ENCODE data around the gene BCAM. TPM values are rescaled to one million over a fixed set of nuclear protein-coding genes. Genes with fewer than 3 reads are reported as not detected.
A peak's percentile ranks its signal among the peaks of the same experiment; 100 is the strongest.
"Not testable (repeated sequence)": the region's sequence is repeated elsewhere in the genome, so short reads cannot be mapped to it uniquely, and the experiment has no call there.

Gene BCAM
- total RNA-seq, 2 donors from 2014 or later = not detected

GRCh38 chr19:44856421-44857083 lies 47.6 kb downstream of the BCAM start:
- H3K4me3 Mint-ChIP-seq = no peak overlapping the region
- no peak overlapping the region for H3K27ac Mint-ChIP-seq
- H3K9me3 ChIP-seq (ENCODE audit: control insufficient read depth, low read length, poor library complexity, severe bottlenecking) = no peaks in the 10 kb centered on the region
- H3K36me3 Mint-ChIP-seq (ENCODE audit: low read depth) = no peaks in the 10 kb centered on the region
- H3K27me3 Mint-ChIP-seq = peaks cover 5% of the 10 kb centered on the region
- ATAC-seq (no peak), DNase-seq (no peak)
- H3K4me1 Mint-ChIP-seq = peaks cover 8% of the 10 kb centered on the region

- no peaks in the 10 kb centered on the region for H3K36me3 Mint-ChIP-seq (ENCODE audit: low read depth)
- DNase-seq (no peak), ATAC-seq (no peak)
- no peaks in the 10 kb centered on the region for H3K9me3 ChIP-seq (ENCODE audit: control insufficient read depth, low read length, poor library complexity, severe bottlenecking)
- peaks cover 2% of the 10 kb centered on the region for H3K4me1 Mint-ChIP-seq
- H3K27me3 Mint-ChIP-seq = peaks cover 5% of the 10 kb centered on the region
- H3K4me3 Mint-ChIP-seq = no peak overlapping the region
- H3K27ac Mint-ChIP-seq = no peak overlapping the region
These were observed 48.9 kb downstream of the BCAM start for GRCh38 chr19:44857837-44858236.

GRCh38 chr19:44861576-44861975 lies 52.7 kb downstream of the BCAM start:
- H3K4me3 Mint-ChIP-seq; H3K4me1 Mint-ChIP-seq; ATAC-seq; H3K27me3 Mint-ChIP-seq; H3K36me3 Mint-ChIP-seq (ENCODE audit: low read depth); DNase-seq; H3K27ac Mint-ChIP-seq; H3K9me3 ChIP-seq (ENCODE audit: control insufficient read depth, low read length, poor library complexity, severe bottlenecking): not testable (repeated sequence)

GRCh38 chr19:44863990-44864389 lies 55.1 kb downstream of the BCAM start:
- Mint-ChIP-seq H3K27me3 (peaks cover 10% of the 10 kb centered on the region), H3K4me1 (peaks cover 5% of the 10 kb centered on the region), H3K4me3 (no peak overlapping the region), H3K36me3 (ENCODE audit: low read depth) (peaks cover 4% of the 10 kb centered on the region), H3K27ac (no peak overlapping the region)
- H3K9me3 ChIP-seq (ENCODE audit: control insufficient read depth, low read length, poor library complexity, severe bottlenecking) = no peaks in the 10 kb centered on the region
- no peak for ATAC-seq
- DNase-seq = no peak

GRCh38 chr19:44865196-44865767 lies 56.4 kb downstream of the BCAM start:
- ATAC-seq (no peak), DNase-seq (no peak)
- H3K4me1 Mint-ChIP-seq = peaks cover 5% of the 10 kb centered on the region
- no peak overlapping the region for H3K27ac Mint-ChIP-seq
- H3K36me3 Mint-ChIP-seq (ENCODE audit: low read depth) = peaks cover 4% of the 10 kb centered on the region
- peaks cover 5% of the 10 kb centered on the region for H3K27me3 Mint-ChIP-seq
- no peaks in the 10 kb centered on the region for H3K9me3 ChIP-seq (ENCODE audit: control insufficient read depth, low read length, poor library complexity, severe bottlenecking)
- peak overlapping the region; percentile 19 for H3K4me3 Mint-ChIP-seq

- peak overlapping the region; percentile 71 for H3K27ac Mint-ChIP-seq
- no peaks in the 10 kb centered on the region for H3K9me3 ChIP-seq (ENCODE audit: control insufficient read depth, low read length, poor library complexity, severe bottlenecking)
- peaks cover 5% of the 10 kb centered on the region for H3K27me3 Mint-ChIP-seq
- DNase-seq = no peak
- no peak overlapping the region for H3K4me3 Mint-ChIP-seq
- peaks cover 4% of the 10 kb centered on the region for H3K36me3 Mint-ChIP-seq (ENCODE audit: low read depth)
- peaks cover 5% of the 10 kb centered on the region for H3K4me1 Mint-ChIP-seq
- ATAC-seq = no peak
These were observed 57.8 kb downstream of the BCAM start for GRCh38 chr19:44866664-44867063.

- H3K36me3 Mint-ChIP-seq (ENCODE audit: low read depth) = peaks cover 4% of the 10 kb centered on the region
- ATAC-seq (no peak), DNase-seq (no peak)
- peaks cover 10% of the 10 kb centered on the region for H3K27me3 Mint-ChIP-seq
- H3K4me3 Mint-ChIP-seq = peak overlapping the region; percentile 36
- H3K4me1 Mint-ChIP-seq = peaks cover 5% of the 10 kb centered on the region
- no peaks in the 10 kb centered on the region for H3K9me3 ChIP-seq (ENCODE audit: control insufficient read depth, low read length, poor library complexity, severe bottlenecking)
- H3K27ac Mint-ChIP-seq = no peak overlapping the region
These were observed 58.7 kb downstream of the BCAM start for GRCh38 chr19:44867578-44867977.

- Mint-ChIP-seq H3K4me3 (no peak overlapping the region), H3K36me3 (ENCODE audit: low read depth) (peaks cover 6% of the 10 kb centered on the region), H3K27ac (peak overlapping the region; percentile 16), H3K4me1 (peaks cover 10% of the 10 kb centered on the region), H3K27me3 (peaks cover 10% of the 10 kb centered on the region)
- DNase-seq (no peak), ATAC-seq (no peak)
- H3K9me3 ChIP-seq (ENCODE audit: control insufficient read depth, low read length, poor library complexity, severe bottlenecking) = no peaks in the 10 kb centered on the region
These were observed 61.0 kb downstream of the BCAM start for GRCh38 chr19:44869733-44870470.

Other genes with a start within 250 kb of the BCAM start
- gene IGSF23, start 195.5 kb upstream of the BCAM start, total RNA-seq = not detected
- gene PVR, start 165.2 kb upstream of the BCAM start, total RNA-seq = under 1 TPM; 0.70 to 0.94 TPM
- under 1 TPM; 0.27 to 0.39 TPM for gene CEACAM19, start 137.6 kb upstream of the BCAM start, total RNA-seq
- not detected for gene CEACAM16, start 110.0 kb upstream of the BCAM start, total RNA-seq
- 100 to 1,000 TPM; 149 to 168 TPM for gene BCL3, start 60.4 kb upstream of the BCAM start, total RNA-seq
- not detected for gene CBLC, start 31.2 kb upstream of the BCAM start, total RNA-seq
- gene NECTIN2, start 37.2 kb downstream of the BCAM start, total RNA-seq = 1 to 10 TPM; 2.5 to 5.2 TPM
- 10 to 100 TPM; 29.0 to 34.8 TPM for gene TOMM40, start 82.2 kb downstream of the BCAM start, total RNA-seq
- gene APOE, start 96.7 kb downstream of the BCAM start, total RNA-seq = 1 to 10 TPM; 1.3 to 2.0 TPM
- gene APOC1, start 105.5 kb downstream of the BCAM start, total RNA-seq = not detected
- gene APOC4, start 133.1 kb downstream of the BCAM start, total RNA-seq = not detected
- not detected for gene APOC2, start 136.9 kb downstream of the BCAM start, total RNA-seq
- 10 to 100 TPM; 76.7 to 78.4 TPM for gene CLPTM1, start 146.3 kb downstream of the BCAM start, total RNA-seq
- 100 to 1,000 TPM; 128 to 136 TPM for gene RELB, start 192.4 kb downstream of the BCAM start, total RNA-seq
- 100 to 1,000 TPM; 153 to 163 TPM for gene CLASRP, start 229.9 kb downstream of the BCAM start, total RNA-seq

Data from T-helper 17 cell (primary cell).